ENCODE results near the gene CNTNAP4. TPM values are rescaled to one million over a fixed set of nuclear protein-coding genes. Genes with fewer than 3 reads are reported as not detected.

The CNTNAP4 gene
- polyA plus RNA-seq, 3 donors: 0.01 TPM; not detected in 2

GRCh38 chr16:76294396-76295214 lies 17.4 kb downstream of the CNTNAP4 start:
- 92 to 95% (median 93%) methylated on average over 3 of the region's 3 CpGs for WGBS, 3 donors
- H3K27ac ChIP-seq (ENCODE audit: low read depth, low read length): no peak overlapping the region

GRCh38 chr16:76297941-76298340 lies 20.7 kb downstream of the CNTNAP4 start:
- H3K27ac ChIP-seq (ENCODE audit: low read depth, low read length): no peak overlapping the region
- WGBS, 3 donors: 74 to 84% (median 83%) methylated on average over 3 of the region's 3 CpGs

- H3K27ac ChIP-seq (ENCODE audit: low read depth, low read length): no peak overlapping the region
- 59 to 85% (median 69%) methylated on average over 4 of the region's 4 CpGs for WGBS, 3 donors
These were observed 26.6 kb downstream of the CNTNAP4 start for GRCh38 chr16:76303637-76304314.

GRCh38 chr16:76309639-76310335 lies 32.6 kb downstream of the CNTNAP4 start:
- no peak overlapping the region for H3K27ac ChIP-seq (ENCODE audit: low read depth, low read length)
- 89 to 95% (median 90%) methylated on average over 14 of the region's 14 CpGs for WGBS, 3 donors

GRCh38 chr16:76311260-76311659 lies 34.1 kb downstream of the CNTNAP4 start:
- 68 to 84% (median 79%) methylated on average over 2 of the region's 2 CpGs for WGBS, 3 donors
- H3K27ac ChIP-seq (ENCODE audit: low read depth, low read length): no peak overlapping the region

- H3K27ac ChIP-seq (ENCODE audit: low read depth, low read length): no peak overlapping the region
These were observed 41.4 kb downstream of the CNTNAP4 start for GRCh38 chr16:76318565-76318964.

GRCh38 chr16:76329106-76329505 lies 51.9 kb downstream of the CNTNAP4 start:
- 17 to 58% (median 51%) methylated on average over 1 of the region's 1 CpG for WGBS, 3 donors

GRCh38 chr16:76335180-76335974 lies 58.2 kb downstream of the CNTNAP4 start:
- WGBS, 3 donors: 73 to 82% (median 81%) methylated on average over 3 of the region's 3 CpGs
- no peak overlapping the region for H3K27ac ChIP-seq (ENCODE audit: low read depth, low read length)

More at GRCh38 chr16:76329106-76329505, 51.9 kb downstream of the CNTNAP4 start:
- no peak overlapping the region for H3K27ac ChIP-seq (ENCODE audit: low read depth, low read length)

GRCh38 chr16:76336112-76336511 lies 58.9 kb downstream of the CNTNAP4 start:
- WGBS, 3 donors: 72 to 93% (median 87%) methylated on average over 1 of the region's 1 CpG
- H3K27ac ChIP-seq (ENCODE audit: low read depth, low read length): no peak overlapping the region

GRCh38 chr16:76338472-76338871 lies 61.3 kb downstream of the CNTNAP4 start:
- no peak overlapping the region for H3K27ac ChIP-seq (ENCODE audit: low read depth, low read length)

GRCh38 chr16:76343769-76344168 lies 66.6 kb downstream of the CNTNAP4 start:
- 43 to 64% (median 45%) methylated on average over 3 of the region's 3 CpGs for WGBS, 3 donors
- no peak overlapping the region for H3K27ac ChIP-seq (ENCODE audit: low read depth, low read length)

GRCh38 chr16:76345163-76345661 lies 68.0 kb downstream of the CNTNAP4 start:
- H3K27ac ChIP-seq (ENCODE audit: low read depth, low read length): no peak overlapping the region
- 35 to 76% (median 36%) methylated on average over 3 of the region's 3 CpGs for WGBS, 3 donors

GRCh38 chr16:76346210-76346609 lies 69.0 kb downstream of the CNTNAP4 start:
- no peak overlapping the region for H3K27ac ChIP-seq (ENCODE audit: low read depth, low read length)
- WGBS, 3 donors: 64 to 79% (median 71%) methylated on average over 3 of the region's 3 CpGs

GRCh38 chr16:76351441-76351840 lies 74.2 kb downstream of the CNTNAP4 start:
- WGBS, 3 donors: 77 to 85% (median 80%) methylated on average over 5 of the region's 5 CpGs
- no peak overlapping the region for H3K27ac ChIP-seq (ENCODE audit: low read depth, low read length)

GRCh38 chr16:76360404-76360803 lies 83.2 kb downstream of the CNTNAP4 start:
- 27 to 56% (median 56%) methylated on average over 1 of the region's 1 CpG for WGBS, 3 donors
- no peak overlapping the region for H3K27ac ChIP-seq (ENCODE audit: low read depth, low read length)

GRCh38 chr16:76370344-76370743 lies 93.1 kb downstream of the CNTNAP4 start:
- 32 to 42% (median 32%) methylated on average over 4 of the region's 4 CpGs for WGBS, 3 donors
- no peak overlapping the region for H3K27ac ChIP-seq (ENCODE audit: low read depth, low read length)

- H3K27ac ChIP-seq (ENCODE audit: low read depth, low read length): no peak overlapping the region
- 85 to 95% (median 94%) methylated on average over 3 of the region's 3 CpGs for WGBS, 3 donors
These were observed 94.2 kb downstream of the CNTNAP4 start for GRCh38 chr16:76371441-76371840.

- H3K27ac ChIP-seq (ENCODE audit: low read depth, low read length): no peak overlapping the region
- WGBS, 3 donors: 65 to 78% (median 69%) methylated on average over 4 of the region's 4 CpGs
These were observed 96.8 kb downstream of the CNTNAP4 start for GRCh38 chr16:76373998-76374397.

All from adipose tissue (tissue), 3 donors.